ENCODE results near the gene PUS7L.

DNA sequence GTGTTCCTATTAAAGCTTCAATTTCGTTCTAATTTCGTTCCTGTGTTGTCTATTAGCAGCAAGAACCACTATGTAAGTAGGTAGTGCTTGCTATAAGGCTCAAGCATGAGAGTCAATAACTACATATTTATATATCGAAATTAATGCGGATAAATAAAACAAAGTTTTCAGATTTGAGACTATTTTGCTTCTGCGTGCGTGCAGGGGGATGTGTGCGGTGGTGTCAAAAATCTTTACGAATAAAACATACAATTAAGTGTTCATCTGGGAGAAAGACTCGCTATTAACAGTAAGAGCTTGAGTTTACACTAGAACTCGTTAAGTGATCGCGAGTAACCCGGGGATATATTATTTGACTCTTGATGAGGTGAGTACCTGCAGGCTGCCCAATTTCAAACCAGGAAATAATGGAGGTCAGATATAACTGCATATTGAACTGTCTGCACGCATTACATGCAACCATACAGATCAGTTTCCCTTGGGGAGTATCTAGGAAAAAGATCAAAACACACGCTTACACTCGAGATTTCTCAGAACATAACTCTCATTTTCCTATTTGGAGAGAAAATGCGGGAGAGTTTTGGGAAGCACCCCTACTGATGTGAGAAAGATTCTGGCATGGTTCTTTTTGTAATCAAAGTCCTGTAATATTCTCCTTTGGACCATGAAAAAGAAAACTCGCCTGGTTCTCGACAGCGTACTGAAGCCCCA is 46.7 kb upstream of the PUS7L start:
- TF ChIP-seq POLR2AphosphoS5 (IDR thresholded peaks at IDR 0.05) (no peak), POLR2A (IDR thresholded peaks at IDR 0.05) (no peak)
- TF ChIP-seq, protein P1, sequence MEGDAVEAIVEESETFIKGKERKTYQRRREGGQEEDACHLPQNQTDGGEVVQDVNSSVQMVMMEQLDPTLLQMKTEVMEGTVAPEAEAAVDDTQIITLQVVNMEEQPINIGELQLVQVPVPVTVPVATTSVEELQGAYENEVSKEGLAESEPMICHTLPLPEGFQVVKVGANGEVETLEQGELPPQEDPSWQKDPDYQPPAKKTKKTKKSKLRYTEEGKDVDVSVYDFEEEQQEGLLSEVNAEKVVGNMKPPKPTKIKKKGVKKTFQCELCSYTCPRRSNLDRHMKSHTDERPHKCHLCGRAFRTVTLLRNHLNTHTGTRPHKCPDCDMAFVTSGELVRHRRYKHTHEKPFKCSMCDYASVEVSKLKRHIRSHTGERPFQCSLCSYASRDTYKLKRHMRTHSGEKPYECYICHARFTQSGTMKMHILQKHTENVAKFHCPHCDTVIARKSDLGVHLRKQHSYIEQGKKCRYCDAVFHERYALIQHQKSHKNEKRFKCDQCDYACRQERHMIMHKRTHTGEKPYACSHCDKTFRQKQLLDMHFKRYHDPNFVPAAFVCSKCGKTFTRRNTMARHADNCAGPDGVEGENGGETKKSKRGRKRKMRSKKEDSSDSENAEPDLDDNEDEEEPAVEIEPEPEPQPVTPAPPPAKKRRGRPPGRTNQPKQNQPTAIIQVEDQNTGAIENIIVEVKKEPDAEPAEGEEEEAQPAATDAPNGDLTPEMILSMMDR (IDR thresholded peaks at IDR 0.05): peak in 1 of 2 donors; percentile 1

Measured in suprapubic skin (tissue), 4 donors.